PC-3 (cell line): ENCODE results near the gene CEACAM18.

ENCODE experiments used
- EZH2 ChIP-seq: fragments of 300-600 bp; sonication (generic); IDR thresholded peaks from one replicate; pipeline ENCODE4 v1.6.1; 2017; ENCODE audit warnings: antibody characterized with exemption, mild to moderate bottlenecking, low read length; ENCODE audit not compliant: unreplicated experiment
- TF ChIP-seq, protein P1 (sequence below): fragments of 300-600 bp; sonication (generic); conservative IDR thresholded peaks from 2 replicates; pipeline ENCODE4 v1.5.1; 2017; ENCODE audit warnings: antibody characterized with exemption, low read depth, mild to moderate bottlenecking, low read length

DNA sequence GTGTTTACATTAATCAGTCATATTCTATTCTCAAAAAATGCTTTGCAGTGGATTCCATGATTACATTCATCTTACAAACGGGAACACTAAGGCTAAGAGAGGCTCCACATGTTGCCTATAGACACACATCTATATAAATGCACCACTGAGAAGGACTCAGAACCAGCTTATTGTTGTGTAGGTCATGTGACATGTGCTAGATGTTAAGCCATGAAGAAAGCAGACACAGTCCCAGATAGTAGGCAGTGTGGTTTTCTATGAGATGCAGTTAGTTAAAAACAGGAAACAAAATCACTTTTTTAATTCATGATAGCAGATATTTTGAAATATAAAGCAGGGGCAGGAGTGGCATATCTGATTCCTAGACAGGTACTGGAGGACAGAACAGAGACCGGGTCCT, 42.4 kb downstream of the CEACAM18 start:
- TF ChIP-seq, protein P1, sequence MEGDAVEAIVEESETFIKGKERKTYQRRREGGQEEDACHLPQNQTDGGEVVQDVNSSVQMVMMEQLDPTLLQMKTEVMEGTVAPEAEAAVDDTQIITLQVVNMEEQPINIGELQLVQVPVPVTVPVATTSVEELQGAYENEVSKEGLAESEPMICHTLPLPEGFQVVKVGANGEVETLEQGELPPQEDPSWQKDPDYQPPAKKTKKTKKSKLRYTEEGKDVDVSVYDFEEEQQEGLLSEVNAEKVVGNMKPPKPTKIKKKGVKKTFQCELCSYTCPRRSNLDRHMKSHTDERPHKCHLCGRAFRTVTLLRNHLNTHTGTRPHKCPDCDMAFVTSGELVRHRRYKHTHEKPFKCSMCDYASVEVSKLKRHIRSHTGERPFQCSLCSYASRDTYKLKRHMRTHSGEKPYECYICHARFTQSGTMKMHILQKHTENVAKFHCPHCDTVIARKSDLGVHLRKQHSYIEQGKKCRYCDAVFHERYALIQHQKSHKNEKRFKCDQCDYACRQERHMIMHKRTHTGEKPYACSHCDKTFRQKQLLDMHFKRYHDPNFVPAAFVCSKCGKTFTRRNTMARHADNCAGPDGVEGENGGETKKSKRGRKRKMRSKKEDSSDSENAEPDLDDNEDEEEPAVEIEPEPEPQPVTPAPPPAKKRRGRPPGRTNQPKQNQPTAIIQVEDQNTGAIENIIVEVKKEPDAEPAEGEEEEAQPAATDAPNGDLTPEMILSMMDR, result no peak
- no peak for TF ChIP-seq EZH2
